GM12892 (cell line): ENCODE measurements around the gene RER1.

Experiments
- POLR2A ChIP-seq: IDR thresholded peaks from 2 replicates; pipeline ENCODE4 v1.6.1; 2011; ENCODE audit warnings: low read depth, low read length, control low read depth
- POLR2AphosphoS5 ChIP-seq: IDR thresholded peaks from 2 replicates; pipeline ENCODE4 v1.6.1; 2011; ENCODE audit warnings: low read depth, low read length, control low read depth
- TAF1 ChIP-seq: IDR thresholded peaks from 2 replicates; pipeline ENCODE4 v1.6.1; 2011; ENCODE audit warnings: low read depth, mild to moderate bottlenecking, control low read depth, low read length, borderline replicate concordance

GRCh38 chr1:2389644-2390043 is 2.0 kb upstream of the RER1 start:
- TF ChIP-seq POLR2A (no peak), POLR2AphosphoS5 (no peak), TAF1 (no peak)
